SK-N-SH (cell line): ENCODE data around the gene CYP26B1.

Source experiments
- EZH2phosphoT487 ChIP-seq: fragments of 200-600 bp; sonication (generic); IDR thresholded peaks from 2 replicates; pipeline ENCODE4 v1.6.1; 2017; ENCODE audit warnings: low read depth, mixed run types, mild to moderate bottlenecking, antibody characterized with exemption, moderate library complexity, borderline replicate concordance
- MEF2A ChIP-seq: IDR thresholded peaks from 2 replicates; pipeline ENCODE4 v1.4.0; 2012; ENCODE audit warnings: low read depth, borderline replicate concordance
- POLR2AphosphoS5 ChIP-seq: IDR thresholded peaks from 2 replicates; pipeline ENCODE4 v1.6.1; 2012; ENCODE audit warnings: low read depth, low read length
- RCOR1 ChIP-seq: fragments of 150-350 bp; IDR thresholded peaks from 2 replicates; pipeline ENCODE4 v1.6.1; 2017; ENCODE audit warnings: antibody characterized with exemption, low read length
- REST ChIP-seq: IDR thresholded peaks from 2 replicates; pipeline ENCODE4 v1.6.1; 2012; ENCODE audit warnings: mild to moderate bottlenecking, low read depth, low read length, moderate library complexity
- RXRA ChIP-seq: IDR thresholded peaks from 2 replicates; pipeline ENCODE4 v1.4.0; 2012; ENCODE audit warnings: low read depth, mild to moderate bottlenecking, borderline replicate concordance
- TAF1 ChIP-seq: IDR thresholded peaks from 2 replicates; pipeline ENCODE4 v1.6.1; 2012; ENCODE audit warnings: low read depth, mild to moderate bottlenecking, low read length, moderate library complexity, borderline replicate concordance
- YY1 ChIP-seq: IDR thresholded peaks from 2 replicates; pipeline ENCODE4 v1.4.0; 2012; ENCODE audit warnings: low read depth, mild to moderate bottlenecking
- TF ChIP-seq, protein P1 (sequence below): fragments of 200-600 bp; sonication (generic); IDR thresholded peaks from 2 replicates; pipeline ENCODE4 v1.6.1; 2017; ENCODE audit warnings: antibody characterized with exemption, mild to moderate bottlenecking, moderate library complexity
- TF ChIP-seq, protein P2 (sequence below): fragments of 150-350 bp; IDR thresholded peaks from 2 replicates; pipeline ENCODE4 v1.6.1; 2017; ENCODE audit warnings: antibody characterized with exemption, low read length, low read depth, borderline replicate concordance

GRCh38 chr2:72089028-72089427 is 58.6 kb downstream of the CYP26B1 start:
- TF ChIP-seq, protein P1, sequence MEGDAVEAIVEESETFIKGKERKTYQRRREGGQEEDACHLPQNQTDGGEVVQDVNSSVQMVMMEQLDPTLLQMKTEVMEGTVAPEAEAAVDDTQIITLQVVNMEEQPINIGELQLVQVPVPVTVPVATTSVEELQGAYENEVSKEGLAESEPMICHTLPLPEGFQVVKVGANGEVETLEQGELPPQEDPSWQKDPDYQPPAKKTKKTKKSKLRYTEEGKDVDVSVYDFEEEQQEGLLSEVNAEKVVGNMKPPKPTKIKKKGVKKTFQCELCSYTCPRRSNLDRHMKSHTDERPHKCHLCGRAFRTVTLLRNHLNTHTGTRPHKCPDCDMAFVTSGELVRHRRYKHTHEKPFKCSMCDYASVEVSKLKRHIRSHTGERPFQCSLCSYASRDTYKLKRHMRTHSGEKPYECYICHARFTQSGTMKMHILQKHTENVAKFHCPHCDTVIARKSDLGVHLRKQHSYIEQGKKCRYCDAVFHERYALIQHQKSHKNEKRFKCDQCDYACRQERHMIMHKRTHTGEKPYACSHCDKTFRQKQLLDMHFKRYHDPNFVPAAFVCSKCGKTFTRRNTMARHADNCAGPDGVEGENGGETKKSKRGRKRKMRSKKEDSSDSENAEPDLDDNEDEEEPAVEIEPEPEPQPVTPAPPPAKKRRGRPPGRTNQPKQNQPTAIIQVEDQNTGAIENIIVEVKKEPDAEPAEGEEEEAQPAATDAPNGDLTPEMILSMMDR, result no peak
- TF ChIP-seq YY1, result no peak
- TF ChIP-seq REST, result no peak
- TF ChIP-seq EZH2phosphoT487, result no peak
- TF ChIP-seq POLR2AphosphoS5, result no peak
- TF ChIP-seq TAF1, result no peak
- TF ChIP-seq, protein P2, sequence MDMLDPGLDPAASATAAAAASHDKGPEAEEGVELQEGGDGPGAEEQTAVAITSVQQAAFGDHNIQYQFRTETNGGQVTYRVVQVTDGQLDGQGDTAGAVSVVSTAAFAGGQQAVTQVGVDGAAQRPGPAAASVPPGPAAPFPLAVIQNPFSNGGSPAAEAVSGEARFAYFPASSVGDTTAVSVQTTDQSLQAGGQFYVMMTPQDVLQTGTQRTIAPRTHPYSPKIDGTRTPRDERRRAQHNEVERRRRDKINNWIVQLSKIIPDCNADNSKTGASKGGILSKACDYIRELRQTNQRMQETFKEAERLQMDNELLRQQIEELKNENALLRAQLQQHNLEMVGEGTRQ, result no peak
- TF ChIP-seq MEF2A, result no peak
- no peak for TF ChIP-seq RXRA
- no peak for TF ChIP-seq RCOR1
